Immature natural killer cell (primary cell): ENCODE data around the gene MROH8. TPM values are rescaled to one million over a fixed set of nuclear protein-coding genes. Genes with fewer than 3 reads are reported as not detected.
"Not testable (repeated sequence)": the region's sequence is repeated elsewhere in the genome, so short reads cannot be mapped to it uniquely, and the experiment has no call there.

Experiments
- DNase-seq, 3 donors: peaks; one replicate each; pipeline ENCODE4 v3.0.0; 2022; ENCODE audit warnings: mixed read lengths in 1 of 3
- H3K27ac Mint-ChIP-seq, 6 donors: one replicate each; pipeline ENCODE4 v1.8.0; 2020; ENCODE audit warnings: mixed read lengths in 6 of 6, mild to moderate bottlenecking in 5 of 6, inconsistent platforms in 4 of 6, moderate library complexity in 3 of 6
- H3K27me3 Mint-ChIP-seq, 3 donors: one replicate each; pipeline ENCODE4 v1.8.0; 2020 to 2021; ENCODE audit warnings: low read depth in 3 of 3, mild to moderate bottlenecking in 3 of 3, mixed read lengths in 3 of 3, moderate library complexity in 3 of 3, inconsistent platforms in 1 of 3
- H3K36me3 Mint-ChIP-seq, 3 donors: one replicate each; pipeline ENCODE4 v1.8.0; 2020; ENCODE audit warnings: mixed read lengths in 3 of 3, inconsistent platforms in 2 of 3, mild to moderate bottlenecking in 2 of 3
- H3K4me1 Mint-ChIP-seq, 2 donors: one replicate each; pipeline ENCODE4 v1.8.0; 2020; ENCODE audit warnings: inconsistent platforms in 2 of 2, mild to moderate bottlenecking in 2 of 2, mixed read lengths in 2 of 2, moderate library complexity in 1 of 2
- H3K4me3 Mint-ChIP-seq, 5 donors: one replicate each; pipeline ENCODE4 v1.8.0; 2020; ENCODE audit warnings: mild to moderate bottlenecking in 5 of 5, mixed read lengths in 5 of 5, inconsistent platforms in 3 of 5, moderate library complexity in 3 of 5
- H3K9me3 Mint-ChIP-seq, 6 donors: one replicate each; pipeline ENCODE4 v1.8.0; 2020; ENCODE audit warnings: mild to moderate bottlenecking in 6 of 6, mixed read lengths in 6 of 6, inconsistent platforms in 4 of 6, moderate library complexity in 3 of 6
- polyA plus RNA-seq, 3 donors: library from polyadenylated mRNA; unstranded; fragments of 300-500 nt; fragmentation: Illumina TruSeq; gene quantifications; one replicate each; pipeline ENCODE4 v1.2.3, GENCODE V29; 2021

MROH8 gene
- polyA plus RNA-seq, 3 donors from 2014 or later = 2.1 to 3.4 (median 2.6) TPM

DNA sequence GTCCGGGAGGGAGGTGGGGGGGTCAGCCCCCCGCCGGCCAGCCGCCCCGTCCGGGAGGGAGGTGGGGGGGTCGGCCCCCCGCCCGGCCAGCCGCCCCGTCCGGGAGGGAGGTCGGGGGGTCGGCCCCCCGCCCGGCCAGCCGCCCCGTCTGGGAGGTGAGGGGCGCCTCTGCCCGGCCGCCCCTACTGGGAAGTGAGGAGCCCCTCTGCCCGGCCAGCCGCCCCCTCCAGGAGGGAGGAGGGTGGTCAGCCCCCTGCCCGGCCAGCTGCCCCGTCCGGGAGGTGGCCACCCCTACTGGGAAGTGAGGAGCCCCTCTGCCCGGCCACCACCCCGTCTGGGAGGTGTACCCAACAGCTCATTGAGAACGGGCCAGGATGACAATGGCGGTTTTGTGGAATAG lies 53.1 kb downstream of the MROH8 start:
- not testable (repeated sequence) for H3K27me3 Mint-ChIP-seq, H3K27ac Mint-ChIP-seq, H3K9me3 Mint-ChIP-seq, H3K36me3 Mint-ChIP-seq, H3K4me1 Mint-ChIP-seq, H3K4me3 Mint-ChIP-seq, DNase-seq

- no peak overlapping the region for H3K27ac Mint-ChIP-seq
- DNase-seq = no peak
- H3K4me1 Mint-ChIP-seq = no peaks in the 10 kb centered on the region
- H3K36me3 Mint-ChIP-seq = peaks cover 0 to under 1% (median 0%) of the 10 kb centered on the region in 3 donors
- no peaks in the 10 kb centered on the region for H3K9me3 Mint-ChIP-seq
- H3K4me3 Mint-ChIP-seq = no peak overlapping the region
- peaks cover 0 to 2% (median 2%) of the 10 kb centered on the region in 3 donors for H3K27me3 Mint-ChIP-seq
Observed at GRCh38 chr20:37123441-37123840, 55.9 kb downstream of the MROH8 start.

GRCh38 chr20:37120497-37120896 lies 58.9 kb downstream of the MROH8 start:
- no peaks in the 10 kb centered on the region for H3K36me3 Mint-ChIP-seq
- H3K27me3 Mint-ChIP-seq = peaks cover 0 to 2% (median 0%) of the 10 kb centered on the region in 3 donors
- no peaks in the 10 kb centered on the region for H3K4me1 Mint-ChIP-seq
- DNase-seq = no peak
- no peak overlapping the region for H3K27ac Mint-ChIP-seq
- H3K9me3 Mint-ChIP-seq = no peaks in the 10 kb centered on the region
- no peak overlapping the region for H3K4me3 Mint-ChIP-seq

DNA sequence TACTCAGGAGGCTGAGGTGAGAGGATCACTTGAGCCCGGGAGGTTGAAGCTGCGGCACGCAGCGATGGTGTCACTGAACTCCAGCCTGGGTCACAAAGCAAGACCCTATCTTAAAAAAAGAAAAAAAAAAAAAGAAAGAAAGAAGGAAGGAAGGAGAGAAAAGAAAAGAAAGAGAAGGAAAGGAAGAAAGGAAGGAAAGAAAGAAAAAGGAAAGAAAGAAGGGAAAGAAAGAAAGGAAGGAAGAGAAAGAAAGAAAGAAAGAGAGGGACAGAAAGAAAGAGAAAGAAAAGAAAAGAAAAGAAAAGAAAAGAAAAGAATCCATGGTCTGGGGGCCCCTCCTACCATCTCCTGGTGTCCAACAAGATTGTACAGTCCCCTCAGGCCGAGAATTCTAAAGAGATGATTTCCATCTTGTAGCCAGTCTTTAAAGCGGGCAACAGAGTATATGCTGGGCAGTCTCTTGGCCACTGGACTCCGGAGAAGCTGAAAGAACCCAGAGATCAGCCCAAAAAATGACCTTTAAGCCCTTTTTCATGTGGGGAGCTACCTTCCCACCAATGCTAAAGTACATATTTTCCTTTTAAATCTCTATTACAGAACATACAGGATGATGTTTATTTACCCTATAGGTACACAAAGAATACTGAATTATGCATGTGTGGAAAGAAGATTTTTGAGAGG lies 59.9 kb downstream of the MROH8 start:
- no peaks in the 10 kb centered on the region for H3K36me3 Mint-ChIP-seq
- no peak for DNase-seq
- H3K27ac Mint-ChIP-seq = no peak overlapping the region
- H3K4me3 Mint-ChIP-seq = no peak overlapping the region
- no peaks in the 10 kb centered on the region for H3K4me1 Mint-ChIP-seq
- no peaks in the 10 kb centered on the region for H3K9me3 Mint-ChIP-seq
- H3K27me3 Mint-ChIP-seq = peaks cover 0 to 2% (median 0%) of the 10 kb centered on the region in 3 donors

DNA sequence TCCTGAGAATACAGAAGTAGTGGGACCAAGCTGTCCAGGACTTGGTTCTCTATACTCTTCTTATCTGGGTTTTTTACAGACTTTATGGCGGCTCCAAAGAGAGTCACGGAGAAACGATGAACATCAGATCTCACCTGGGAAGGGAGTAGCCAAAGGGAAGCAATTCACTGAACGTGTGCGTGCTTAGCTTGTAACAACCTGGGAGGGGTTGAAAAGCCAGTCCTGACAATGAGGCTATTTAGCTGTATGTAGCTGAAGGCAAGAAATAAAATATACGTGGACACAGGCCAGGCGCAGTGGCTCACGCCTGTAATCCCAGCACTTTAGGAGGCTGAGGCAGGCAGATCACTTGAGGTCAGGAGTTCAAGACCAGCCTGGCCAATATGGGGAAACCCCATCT lies 65.3 kb downstream of the MROH8 start:
- DNase-seq = no peak
- Mint-ChIP-seq H3K4me3 (no peak overlapping the region), H3K27me3 (no peaks in the 10 kb centered on the region), H3K27ac (no peak overlapping the region), H3K36me3 (no peaks in the 10 kb centered on the region), H3K4me1 (no peaks in the 10 kb centered on the region), H3K9me3 (no peaks in the 10 kb centered on the region)

- Mint-ChIP-seq H3K27me3 (no peaks in the 10 kb centered on the region), H3K9me3 (no peaks in the 10 kb centered on the region), H3K27ac (no peak overlapping the region), H3K36me3 (no peaks in the 10 kb centered on the region), H3K4me3 (no peak overlapping the region), H3K4me1 (no peaks in the 10 kb centered on the region)
- DNase-seq = no peak
Observed at GRCh38 chr20:37111926-37112455, 67.4 kb downstream of the MROH8 start.

DNA sequence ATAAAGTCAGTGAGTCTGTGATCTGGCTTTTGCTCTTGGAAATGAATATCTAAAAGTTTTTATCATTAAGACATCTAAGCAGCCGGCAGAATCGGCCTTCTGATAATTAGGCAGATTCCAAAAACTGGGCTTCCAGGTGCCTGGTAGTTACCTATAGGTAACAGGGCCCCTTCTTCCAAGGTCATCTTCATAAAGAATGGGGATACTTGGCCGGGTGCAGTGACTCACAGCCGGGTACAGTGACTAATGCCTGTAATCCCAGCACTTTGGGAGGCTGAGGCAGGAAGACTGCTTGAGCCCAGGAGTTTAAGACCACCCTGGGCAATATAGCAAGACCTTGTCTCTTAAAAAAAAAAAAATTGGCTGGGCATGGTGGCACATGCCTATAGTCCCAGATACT lies 70.7 kb downstream of the MROH8 start:
- Mint-ChIP-seq H3K27ac (no peak overlapping the region), H3K4me3 (no peak overlapping the region), H3K4me1 (no peaks in the 10 kb centered on the region), H3K27me3 (no peaks in the 10 kb centered on the region), H3K9me3 (no peaks in the 10 kb centered on the region), H3K36me3 (no peaks in the 10 kb centered on the region)
- no peak for DNase-seq

DNA sequence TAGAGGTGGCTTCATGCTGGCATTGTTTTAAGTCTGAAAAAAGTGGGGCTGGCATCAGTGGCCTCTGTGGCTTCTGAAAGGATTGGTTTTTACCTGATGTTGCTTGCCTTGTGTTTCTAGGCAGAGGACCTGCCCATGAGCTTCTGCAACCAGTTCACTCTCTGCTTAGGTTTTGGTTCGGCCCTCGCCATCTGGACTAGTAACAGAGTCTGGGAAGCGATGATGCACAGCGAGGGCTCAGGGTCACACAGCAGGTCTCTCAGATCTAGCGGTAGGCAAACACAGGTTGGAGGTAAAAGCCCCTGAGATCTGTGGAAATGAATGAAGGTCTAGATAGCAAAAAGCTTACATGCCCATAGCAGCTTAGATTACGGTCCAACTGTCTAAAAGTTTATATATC lies 76.8 kb downstream of the MROH8 start:
- Mint-ChIP-seq H3K36me3 (no peaks in the 10 kb centered on the region), H3K4me3 (no peak overlapping the region), H3K9me3 (no peaks in the 10 kb centered on the region), H3K27ac (no peak overlapping the region), H3K27me3 (no peaks in the 10 kb centered on the region), H3K4me1 (no peaks in the 10 kb centered on the region)
- DNase-seq = no peak

DNA sequence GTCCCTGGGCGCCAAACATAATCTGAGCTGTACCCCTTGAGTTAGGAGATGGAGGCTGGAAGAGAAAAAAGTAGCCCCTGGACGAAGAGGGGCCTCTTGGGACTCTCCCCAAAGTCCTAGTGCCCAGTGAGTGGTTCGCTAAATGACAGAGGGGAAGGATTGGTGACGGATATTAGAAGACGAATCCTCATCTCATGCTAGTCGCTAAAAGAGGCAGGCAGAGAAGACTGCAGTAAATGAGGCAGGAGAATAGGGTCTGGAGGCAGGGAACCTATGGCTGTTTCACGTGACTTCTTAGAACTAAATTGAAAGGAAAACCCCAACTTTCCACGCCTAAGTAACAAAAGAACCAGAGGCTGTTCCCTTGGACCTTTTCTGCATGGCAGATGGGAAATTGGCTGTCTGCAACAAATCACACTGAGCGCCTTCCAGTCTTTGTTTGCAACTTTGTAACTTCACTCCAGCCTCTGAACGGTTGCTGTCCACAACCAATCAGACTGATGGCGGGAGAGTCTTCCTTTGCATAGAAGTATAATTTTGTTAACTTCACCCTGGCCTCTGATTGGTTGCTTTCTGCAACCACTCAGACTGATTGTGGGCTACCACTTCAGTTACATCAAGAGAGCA lies 82.8 kb downstream of the MROH8 start:
- H3K9me3 Mint-ChIP-seq = no peaks in the 10 kb centered on the region
- DNase-seq = no peak
- peak overlapping the region; percentile 96 to 99 (median 98) for H3K27ac Mint-ChIP-seq
- peak overlapping the region; percentile 99 for H3K4me3 Mint-ChIP-seq
- peaks cover 0 to 4% (median 0%) of the 10 kb centered on the region in 3 donors for H3K36me3 Mint-ChIP-seq
- H3K27me3 Mint-ChIP-seq = peaks cover 4 to 6% (median 5%) of the 10 kb centered on the region in 3 donors
- peaks cover 22 to 33% of the 10 kb centered on the region in 2 donors for H3K4me1 Mint-ChIP-seq

DNA sequence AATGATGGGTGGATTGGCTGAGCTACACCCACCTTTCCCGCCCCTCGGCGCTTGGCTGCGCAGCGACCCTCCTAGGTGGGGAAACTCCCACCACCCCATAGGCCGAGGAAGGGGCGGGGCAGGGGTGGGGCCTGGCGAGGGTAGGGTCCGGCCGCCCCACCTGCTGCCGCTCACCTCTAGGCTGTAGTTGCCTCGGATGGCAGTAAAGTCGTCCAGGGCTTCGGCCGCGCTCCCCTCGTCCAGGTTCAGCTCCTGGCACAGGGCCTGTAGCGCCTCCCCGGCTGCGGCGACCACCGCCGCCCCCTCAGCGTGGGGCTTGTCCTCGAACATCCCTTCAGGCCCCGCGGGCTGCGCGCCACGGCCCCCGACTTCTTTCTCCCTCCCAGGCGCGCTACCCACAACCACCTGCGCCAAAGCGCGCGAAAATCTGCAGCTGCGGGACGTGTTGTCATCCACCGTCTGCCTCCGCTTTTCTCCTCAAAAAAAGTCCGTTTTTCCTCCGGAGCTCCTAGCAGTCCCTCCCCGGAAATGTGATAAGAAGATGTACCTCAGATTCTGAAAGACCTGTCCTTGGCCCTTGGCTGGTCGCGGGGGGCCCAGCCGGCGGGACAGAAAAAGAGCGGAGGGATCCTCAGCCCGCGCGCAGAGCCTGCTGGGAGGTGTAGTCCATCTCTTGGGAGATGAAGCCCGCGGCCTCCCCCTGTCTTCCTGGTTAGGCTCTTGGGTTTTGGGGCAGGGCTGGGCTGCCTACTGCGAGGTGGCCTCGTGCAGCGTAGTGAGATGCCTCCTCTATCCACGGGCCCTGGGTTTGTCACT lies 83.5 kb downstream of the MROH8 start, which contains the start of gene RBL1:
RBL1 (minus strand) TSS at position 399 of the 816 bp plus-strand sequence; CDS start at position 330, 69 bp downstream.
- H3K4me1 Mint-ChIP-seq = peaks cover 22 to 33% of the 10 kb centered on the region in 2 donors
- peaks cover 0 to 4% (median 0%) of the 10 kb centered on the region in 3 donors for H3K36me3 Mint-ChIP-seq
- peak within 1 kb of the TSS; percentile 99 for H3K4me3 Mint-ChIP-seq
- H3K9me3 Mint-ChIP-seq = no peaks in the 10 kb centered on the region
- DNase-seq = peak; percentile 86 to 88 (median 87)
- H3K27me3 Mint-ChIP-seq = peaks cover 5 to 6% (median 6%) of the 10 kb centered on the region in 3 donors
- H3K27ac Mint-ChIP-seq = peak within 1 kb of the TSS; percentile 96 to 99 (median 98)

GRCh38 chr20:37095108-37095598 lies 84.2 kb downstream of the MROH8 start:
- Mint-ChIP-seq H3K27ac (peak overlapping the region; percentile 88 to 97 (median 90)), H3K9me3 (no peaks in the 10 kb centered on the region), H3K4me3 (peak overlapping the region; percentile 91 to 99 (median 99)), H3K4me1 (peaks cover 22 to 33% of the 10 kb centered on the region in 2 donors), H3K36me3 (peaks cover 0 to 4% (median 2%) of the 10 kb centered on the region in 3 donors), H3K27me3 (peaks cover 5 to 6% (median 6%) of the 10 kb centered on the region in 3 donors)
- peak in 2 of 3 donors; percentile 16 to 20 for DNase-seq

GRCh38 chr20:37090407-37090806 lies 88.9 kb downstream of the MROH8 start:
- no peak for DNase-seq
- H3K27ac Mint-ChIP-seq = peak overlapping the region in 1 of 6 donors; percentile 30
- H3K27me3 Mint-ChIP-seq = peaks cover 0 to 2% (median 2%) of the 10 kb centered on the region in 3 donors
- H3K4me3 Mint-ChIP-seq = no peak overlapping the region
- H3K4me1 Mint-ChIP-seq = peaks cover 15 to 21% of the 10 kb centered on the region in 2 donors
- no peaks in the 10 kb centered on the region for H3K9me3 Mint-ChIP-seq
- H3K36me3 Mint-ChIP-seq = peaks cover 4 to 6% (median 4%) of the 10 kb centered on the region in 3 donors

DNA sequence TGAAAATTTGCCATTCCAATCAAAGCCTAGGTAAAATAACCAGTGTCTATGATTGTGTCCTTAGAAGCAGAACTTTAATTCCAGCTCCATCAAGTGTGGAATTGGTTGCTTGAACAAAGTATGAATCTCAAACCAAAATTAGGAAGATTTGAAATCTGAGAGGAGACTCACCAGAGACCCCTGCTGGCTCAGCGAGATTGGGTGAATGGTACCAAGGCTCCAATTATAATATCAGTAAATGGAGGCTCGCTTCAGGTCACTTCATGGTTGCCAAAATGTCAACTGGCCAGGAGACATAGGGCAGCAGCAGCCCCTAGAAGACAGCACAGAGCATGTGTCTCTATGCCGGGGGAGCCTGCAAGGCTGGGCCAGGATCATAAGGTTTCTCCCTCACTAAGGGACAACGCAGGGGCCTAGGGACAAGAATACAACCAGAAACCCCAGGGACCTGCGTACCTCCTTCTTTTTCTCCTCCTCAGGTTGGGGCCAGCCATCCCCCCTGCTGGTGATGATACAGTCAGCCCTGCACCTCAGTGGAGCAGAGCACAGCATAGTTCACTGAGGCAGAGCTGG lies 97.5 kb downstream of the MROH8 start:
- DNase-seq = peak; percentile 19 to 41 (median 30)
- H3K27ac Mint-ChIP-seq = peak overlapping the region; percentile 52 to 81 (median 59)
- H3K4me3 Mint-ChIP-seq = no peak overlapping the region
- peaks cover 15 to 30% of the 10 kb centered on the region in 2 donors for H3K4me1 Mint-ChIP-seq
- H3K27me3 Mint-ChIP-seq = no peaks in the 10 kb centered on the region
- H3K9me3 Mint-ChIP-seq = no peaks in the 10 kb centered on the region
- H3K36me3 Mint-ChIP-seq = peaks cover 0 to 19% (median 4%) of the 10 kb centered on the region in 3 donors
